Hair follicular keratinocyte (primary cell): ENCODE data around the gene OR6C3. TPM values are rescaled to one million over a fixed set of nuclear protein-coding genes. Genes with fewer than 3 reads are reported as not detected.

ENCODE experiments used
- total RNA-seq: library from RNA; depleted of rRNA; stranded (reverse); fragments of >200 nt; gene quantifications from 2 replicates; pipeline ENCODE4 v1.2.3, GENCODE V29; 2015

The OR6C3 gene
- total RNA-seq: not detected in 2 replicates

GRCh38 chr12:55330446-55330845 lies at the start of gene OR6C3:
Gene OR6C3, plus strand, starts transcription at chr12:55330746. Its CDS starts 955 bp downstream, at chr12:55331701.

GRCh38 chr12:55296469-55296868 lies 34.1 kb upstream of the OR6C3 start, which contains the start of gene OR6C6:
Gene OR6C6, minus strand, starts transcription at chr12:55296569. Its CDS starts 1,337 bp downstream, at chr12:55295232.

GRCh38 chr12:55314043-55314442 lies 16.5 kb upstream of the OR6C3 start, which contains the start of gene OR6C1:
Gene OR6C1, plus strand, starts transcription at chr12:55314343. Its CDS starts 6,257 bp downstream, at chr12:55320600.

GRCh38 chr12:55362675-55363074 lies 32.1 kb downstream of the OR6C3 start, which contains the start of gene OR6C75:
Gene OR6C75, plus strand, starts transcription at chr12:55362975. Its CDS starts 2,136 bp downstream, at chr12:55365111.

Other genes starting within 250 kb of the OR6C3 start
- gene OR9K2, start 204.3 kb upstream of the OR6C3 start, total RNA-seq: not detected in 2 replicates
- gene OR10A7, start 109.7 kb upstream of the OR6C3 start, total RNA-seq: not detected in 2 replicates
- gene OR6C74, start 86.1 kb upstream of the OR6C3 start, total RNA-seq: not detected in 2 replicates
- not detected in 2 replicates for gene OR6C6, start 34.2 kb upstream of the OR6C3 start, total RNA-seq
- not detected in 2 replicates for gene OR6C1, start 16.4 kb upstream of the OR6C3 start, total RNA-seq
- gene OR6C75, start 32.2 kb downstream of the OR6C3 start, total RNA-seq: not detected in 2 replicates
- not detected in 2 replicates for gene OR6C65, start 69.8 kb downstream of the OR6C3 start, total RNA-seq
- not detected in 2 replicates for gene OR6C76, start 95.5 kb downstream of the OR6C3 start, total RNA-seq
- not detected in 2 replicates for gene OR6C2, start 113.3 kb downstream of the OR6C3 start, total RNA-seq
- not detected in 2 replicates for gene OR6C70, start 139.4 kb downstream of the OR6C3 start, total RNA-seq
- not detected in 2 replicates for gene OR6C68, start 161.6 kb downstream of the OR6C3 start, total RNA-seq
- gene OR6C4, start 218.9 kb downstream of the OR6C3 start, total RNA-seq: not detected in 2 replicates
- gene OR2AP1, start 241.7 kb downstream of the OR6C3 start, total RNA-seq: not detected in 2 replicates